Lung (tissue), 12 donors: Measurements from ENCODE around the gene RBFOX2. TPM values are rescaled to one million over a fixed set of nuclear protein-coding genes. Genes with fewer than 3 reads are reported as not detected.
A peak's percentile ranks its signal among the peaks of the same experiment; 100 is the strongest.
"Not testable (repeated sequence)": the region's sequence is repeated elsewhere in the genome, so short reads cannot be mapped to it uniquely, and the experiment has no call there.

ENCODE experiments used
- ATAC-seq: fragments of 200-7000 bp; cut with Tn5 transposase; one replicate; pipeline ENCODE4 v1.9.1; 2020; ENCODE audit warnings: moderate number of reproducible peaks; ENCODE audit not compliant: insufficient read depth, low FRiP score
- DNase-seq, 3 donors: peaks; one replicate each; pipeline ENCODE4 v3.0.0-alpha.2; 2013 to 2017
- H3K27ac ChIP-seq, 2 donors: one replicate each; pipeline ENCODE4 v1.5.1; 2013; ENCODE audit warnings: mild to moderate bottlenecking in 2 of 2, moderate library complexity in 2 of 2, control low read depth in 1 of 2, inconsistent platforms in 1 of 2, low read depth in 1 of 2, low read length in 1 of 2
- H3K27me3 ChIP-seq, 3 donors: one replicate each; pipeline ENCODE4 v1.5.1; 2013; ENCODE audit warnings: low read length in 2 of 3; ENCODE audit not compliant: control insufficient read depth in 3 of 3, insufficient read depth in 3 of 3
- H3K36me3 ChIP-seq, 4 donors: one replicate each; pipeline ENCODE4 v1.5.1; 2013; ENCODE audit warnings: low read length in 4 of 4, mild to moderate bottlenecking in 1 of 4, moderate library complexity in 1 of 4; ENCODE audit not compliant: control insufficient read depth in 4 of 4, insufficient read depth in 4 of 4
- H3K4me1 ChIP-seq, 5 donors: one replicate each; pipeline ENCODE4 v1.5.1; 2013; ENCODE audit warnings: low read length in 5 of 5, mild to moderate bottlenecking in 2 of 5, moderate library complexity in 1 of 5; ENCODE audit not compliant: control insufficient read depth in 5 of 5, insufficient read depth in 5 of 5
- H3K4me3 ChIP-seq: one replicate; pipeline ENCODE4 v1.5.1; 2013; ENCODE audit warnings: mild to moderate bottlenecking, control low read depth, moderate library complexity
- H3K9ac ChIP-seq, 2 donors: one replicate each; pipeline ENCODE4 v1.5.1; 2013; ENCODE audit warnings: low read length in 2 of 2, control low read depth in 1 of 2; ENCODE audit not compliant: insufficient read depth in 1 of 2
- H3K9me3 ChIP-seq, 4 donors: one replicate each; pipeline ENCODE4 v1.5.1; 2013; ENCODE audit warnings: low read length in 3 of 4, mild to moderate bottlenecking in 1 of 4, moderate library complexity in 1 of 4; ENCODE audit not compliant: control insufficient read depth in 4 of 4, insufficient read depth in 3 of 4
- WGBS, 2 donors: extraction: QIAGEN DNeasy Blood & Tissue Kit; methylation state at CpG; one replicate each; pipeline ENCODE4 v1.1.7; 2013; 5-methylcytosine and 5-hydroxymethylcytosine counted together
- polyA plus RNA-seq, 2 donors: library from polyadenylated mRNA; stranded (reverse); fragments of 200-250 nt; gene quantifications; one replicate each; pipeline ENCODE4 v1.2.1, GENCODE V29; 2013
- total RNA-seq, 2 donors: library from RNA; depleted of rRNA in 1 of 2; stranded (reverse); fragments of >200 nt in 1 of 2; gene quantifications; one replicate each; pipeline ENCODE4 v1.2.1, GENCODE V29; 2014 to 2021
- TF ChIP-seq, protein P1 (sequence below): IDR thresholded peaks from 2 replicates; pipeline ENCODE4 v1.5.1; 2012; ENCODE audit warnings: mild to moderate bottlenecking; ENCODE audit errors: control extremely low read depth, extremely low read depth
- donor health status: control.
- donor health status: control.
- donor health status: Bipolar disorder and iron deficiency.
- donor health status: healthy.
- donor health status: DM: yes; HTN: yes; CAD: no.

RBFOX2 gene
- total and polyA plus RNA-seq, 4 donors = 16.5 to 195 (median 43.3) TPM

- no peak overlapping the region for H3K9ac ChIP-seq
- H3K4me3 ChIP-seq = no peak overlapping the region
- WGBS, 2 donors = 65 to 82% methylated on average over 7 of the region's 7 CpGs
- DNase-seq (peak in 2 of 3 donors; percentile 9 to 22), ATAC-seq (no peak)
- no peaks in the 10 kb centered on the region for H3K27me3 ChIP-seq
- H3K36me3 ChIP-seq = no peaks in the 10 kb centered on the region
- no peak overlapping the region for H3K27ac ChIP-seq
- H3K4me1 ChIP-seq = peaks cover 0 to 4% (median 0%) of the 10 kb centered on the region in 5 donors
- H3K9me3 ChIP-seq = no peaks in the 10 kb centered on the region
- TF ChIP-seq, protein P1, sequence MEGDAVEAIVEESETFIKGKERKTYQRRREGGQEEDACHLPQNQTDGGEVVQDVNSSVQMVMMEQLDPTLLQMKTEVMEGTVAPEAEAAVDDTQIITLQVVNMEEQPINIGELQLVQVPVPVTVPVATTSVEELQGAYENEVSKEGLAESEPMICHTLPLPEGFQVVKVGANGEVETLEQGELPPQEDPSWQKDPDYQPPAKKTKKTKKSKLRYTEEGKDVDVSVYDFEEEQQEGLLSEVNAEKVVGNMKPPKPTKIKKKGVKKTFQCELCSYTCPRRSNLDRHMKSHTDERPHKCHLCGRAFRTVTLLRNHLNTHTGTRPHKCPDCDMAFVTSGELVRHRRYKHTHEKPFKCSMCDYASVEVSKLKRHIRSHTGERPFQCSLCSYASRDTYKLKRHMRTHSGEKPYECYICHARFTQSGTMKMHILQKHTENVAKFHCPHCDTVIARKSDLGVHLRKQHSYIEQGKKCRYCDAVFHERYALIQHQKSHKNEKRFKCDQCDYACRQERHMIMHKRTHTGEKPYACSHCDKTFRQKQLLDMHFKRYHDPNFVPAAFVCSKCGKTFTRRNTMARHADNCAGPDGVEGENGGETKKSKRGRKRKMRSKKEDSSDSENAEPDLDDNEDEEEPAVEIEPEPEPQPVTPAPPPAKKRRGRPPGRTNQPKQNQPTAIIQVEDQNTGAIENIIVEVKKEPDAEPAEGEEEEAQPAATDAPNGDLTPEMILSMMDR = no peak
Measured at GRCh38 chr22:35708453-35708852, 320.2 kb downstream of the RBFOX2 start.

DNA sequence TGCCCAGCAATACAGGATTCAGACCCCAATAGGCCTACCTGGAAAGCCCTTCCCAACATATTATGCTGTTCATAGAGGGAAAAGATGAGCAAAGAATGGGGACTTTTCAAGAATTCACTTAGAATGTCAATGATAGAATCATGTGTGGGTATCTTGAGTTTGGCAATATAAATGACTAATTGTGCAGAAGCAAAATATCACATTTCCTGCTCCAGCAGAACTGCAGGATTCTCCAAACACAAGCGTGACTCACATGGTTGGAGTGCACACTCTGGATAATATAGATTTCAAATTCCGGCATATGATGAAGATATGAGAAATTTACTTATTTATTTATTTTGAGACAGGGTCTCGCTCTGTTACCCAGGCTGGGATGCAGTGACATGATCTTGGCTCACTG is 323.5 kb downstream of the RBFOX2 start:
- DNase-seq = no peak
- WGBS, 2 donors = 95% methylated on average over 3 of the region's 3 CpGs
- TF ChIP-seq, protein P1 = no peak

DNA sequence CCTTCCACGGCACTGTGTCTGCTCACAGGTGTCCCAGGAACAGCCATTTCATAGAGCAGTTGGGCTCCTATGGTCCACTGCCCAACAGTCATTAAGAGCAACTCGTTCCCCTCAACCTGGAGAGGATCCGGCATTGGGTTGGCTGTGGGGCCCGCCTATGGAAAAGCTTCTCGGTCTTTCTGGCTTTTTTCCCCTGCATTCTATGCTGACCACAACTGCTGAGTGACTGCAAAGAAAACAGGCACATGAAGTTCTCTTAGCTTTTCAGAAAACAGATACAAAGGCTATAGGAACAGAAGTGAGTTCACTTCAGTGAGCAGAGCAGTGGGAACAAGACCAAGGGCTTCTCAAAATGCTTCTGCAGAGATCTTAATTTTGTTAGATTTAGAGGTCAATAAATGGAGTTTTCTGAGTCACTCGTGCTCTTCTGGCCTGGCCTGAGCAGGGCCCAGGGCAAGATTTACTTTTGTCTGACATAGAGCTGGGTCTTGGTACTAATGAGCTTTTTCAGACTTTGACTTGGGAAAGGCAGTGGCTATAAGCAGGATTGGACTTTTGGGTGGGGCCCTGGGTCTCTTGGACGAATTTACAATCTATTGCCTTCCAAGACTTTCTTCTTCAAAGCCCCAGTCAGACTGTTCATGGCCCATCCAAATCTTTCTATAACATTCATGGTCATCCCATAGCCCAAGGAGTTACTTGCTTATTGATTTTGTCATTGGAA is 324.6 kb downstream of the RBFOX2 start:
- WGBS, 2 donors = 83 to 94% methylated on average over 7 of the region's 7 CpGs
- ATAC-seq = no peak
- Histone ChIP-seq H3K27me3 (no peaks in the 10 kb centered on the region), H3K27ac (no peak overlapping the region), H3K4me1 (peaks cover 0 to 4% (median 0%) of the 10 kb centered on the region in 5 donors), H3K36me3 (no peaks in the 10 kb centered on the region), H3K9ac (no peak overlapping the region), H3K9me3 (no peaks in the 10 kb centered on the region), H3K4me3 (no peak overlapping the region)
- TF ChIP-seq, protein P1 = no peak
- DNase-seq = no peak

More for the DNA sequence above, 323.5 kb downstream of the RBFOX2 start:
- Histone ChIP-seq H3K27me3 (no peaks in the 10 kb centered on the region), H3K9me3 (no peaks in the 10 kb centered on the region), H3K36me3 (no peaks in the 10 kb centered on the region), H3K27ac (no peak overlapping the region), H3K9ac (no peak overlapping the region), H3K4me3 (no peak overlapping the region), H3K4me1 (peaks cover 0 to 4% (median 0%) of the 10 kb centered on the region in 5 donors)
- ATAC-seq = no peak

DNA sequence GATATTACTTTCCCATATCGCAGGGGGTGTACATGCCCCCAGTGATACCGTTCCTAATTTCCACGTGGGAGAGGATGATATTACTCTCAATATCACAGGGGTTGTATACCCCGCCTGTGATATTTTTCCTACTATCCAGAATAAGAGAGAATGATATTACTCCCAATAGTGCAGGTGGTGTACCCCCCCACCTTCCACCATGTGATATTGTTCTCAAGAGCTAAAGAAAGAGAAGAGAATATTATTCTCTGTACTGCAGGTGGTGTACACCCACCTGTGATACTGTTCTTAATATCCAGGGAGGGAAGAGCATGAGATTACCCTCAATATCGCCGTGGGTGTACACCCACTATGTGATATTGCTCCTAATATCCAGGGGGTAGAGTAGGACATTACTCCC is 328.8 kb downstream of the RBFOX2 start:
- WGBS, 2 donors = 80% methylated on average over 6 of the region's 6 CpGs
- H3K27ac ChIP-seq, H3K4me1 ChIP-seq, H3K9ac ChIP-seq, H3K4me3 ChIP-seq, H3K9me3 ChIP-seq, H3K27me3 ChIP-seq, DNase-seq, H3K36me3 ChIP-seq, ATAC-seq: not testable (repeated sequence)
